ENCODE measurements around the gene SLC13A4.
"Not testable (repeated sequence)": the region's sequence is repeated elsewhere in the genome, so short reads cannot be mapped to it uniquely, and the experiment has no call there.

SLC13A4 gene

GRCh38 chr7:135647755-135648154 is 80.2 kb downstream of the SLC13A4 start:
- no peak overlapping the region for H3K4me3 ChIP-seq (ENCODE audit: low read length)
- peaks cover 15% of the 10 kb centered on the region; the same call in 1 of the 2 replicates for H3K36me3 ChIP-seq (ENCODE audit: control insufficient read depth, insufficient read depth, low read length)
- H3K4me1 ChIP-seq (ENCODE audit: control insufficient read depth, insufficient read depth, low read length), result no peaks in the 10 kb centered on the region
- no peaks in the 10 kb centered on the region for H3K27me3 ChIP-seq (ENCODE audit: control insufficient read depth, insufficient read depth, low read length)
- H3K27ac ChIP-seq (ENCODE audit: low read length), result no peak overlapping the region
- WGBS (ENCODE audit: insufficient coverage, insufficient read length), result no CpG with 5 or more reads among the region's 1 CpG
- no peaks in the 10 kb centered on the region for H3K9me3 ChIP-seq (ENCODE audit: control insufficient read depth, insufficient read depth, low read length)
- no peak for DNase-seq (ENCODE audit: low read depth, low spot score)

- WGBS (ENCODE audit: insufficient coverage, insufficient read length), result no CpG with 5 or more reads among the region's 6 CpGs
- Histone ChIP-seq H3K4me1 (ENCODE audit: control insufficient read depth, insufficient read depth, low read length) (no peaks in the 10 kb centered on the region), H3K4me3 (ENCODE audit: low read length) (no peak overlapping the region), H3K36me3 (ENCODE audit: control insufficient read depth, insufficient read depth, low read length) (peaks cover 15% of the 10 kb centered on the region; the same call in 1 of the 2 replicates), H3K27me3 (ENCODE audit: control insufficient read depth, insufficient read depth, low read length) (no peaks in the 10 kb centered on the region), H3K27ac (ENCODE audit: low read length) (no peak overlapping the region), H3K9me3 (ENCODE audit: control insufficient read depth, insufficient read depth, low read length) (no peaks in the 10 kb centered on the region)
- DNase-seq (ENCODE audit: low read depth, low spot score), result no peak
Observed at GRCh38 chr7:135645296-135645904, 82.6 kb downstream of the SLC13A4 start.

DNA sequence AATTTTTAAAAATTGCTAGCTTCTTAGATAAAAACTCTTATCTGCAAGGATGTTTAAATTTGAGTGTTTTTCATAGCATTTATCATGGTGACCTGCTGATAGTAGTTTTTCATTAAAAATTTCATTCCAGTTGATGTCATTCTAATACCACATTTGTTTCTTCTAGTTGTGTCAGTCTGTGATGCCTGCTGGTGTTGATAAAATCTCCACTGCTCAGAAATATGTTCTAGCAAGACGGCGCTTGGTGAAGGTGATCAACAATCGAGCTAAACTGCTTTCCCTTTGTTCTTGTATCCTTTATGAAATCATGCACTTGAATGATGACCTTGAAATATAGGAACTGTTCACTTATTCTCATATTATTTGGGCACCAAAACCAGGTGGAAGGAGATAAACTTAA is 83.3 kb downstream of the SLC13A4 start:
- Histone ChIP-seq H3K27ac (ENCODE audit: low read length) (no peak overlapping the region), H3K36me3 (ENCODE audit: control insufficient read depth, insufficient read depth, low read length) (peaks cover 15% of the 10 kb centered on the region; the same call in 1 of the 2 replicates), H3K27me3 (ENCODE audit: control insufficient read depth, insufficient read depth, low read length) (no peaks in the 10 kb centered on the region), H3K4me3 (ENCODE audit: low read length) (no peak overlapping the region), H3K4me1 (ENCODE audit: control insufficient read depth, insufficient read depth, low read length) (no peaks in the 10 kb centered on the region), H3K9me3 (ENCODE audit: control insufficient read depth, insufficient read depth, low read length) (no peaks in the 10 kb centered on the region)
- WGBS (ENCODE audit: insufficient coverage, insufficient read length), result no CpG with 5 or more reads among the region's 3 CpGs
- no peak for DNase-seq (ENCODE audit: low read depth, low spot score)

DNA sequence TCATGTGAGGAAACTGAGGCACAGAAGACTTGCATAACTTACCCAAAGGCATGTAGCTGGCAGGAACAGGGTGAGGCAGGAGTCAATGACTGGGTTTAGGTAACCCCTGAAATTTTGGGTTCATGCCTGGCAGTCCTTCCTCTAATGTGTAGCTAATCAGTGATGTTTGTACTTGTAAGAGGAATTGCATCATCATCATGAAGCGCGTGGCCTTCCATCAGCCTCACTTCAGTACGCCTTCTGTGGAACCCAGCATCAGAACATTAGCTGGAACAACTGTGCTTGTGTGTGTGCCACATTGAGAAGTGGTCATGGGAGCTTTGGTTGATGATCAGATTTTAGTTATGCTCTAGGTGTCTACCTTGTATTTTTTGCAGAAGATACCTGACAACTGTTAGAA is 83.8 kb downstream of the SLC13A4 start:
- Histone ChIP-seq H3K4me3 (ENCODE audit: low read length) (no peak overlapping the region), H3K27me3 (ENCODE audit: control insufficient read depth, insufficient read depth, low read length) (no peaks in the 10 kb centered on the region), H3K27ac (ENCODE audit: low read length) (no peak overlapping the region), H3K36me3 (ENCODE audit: control insufficient read depth, insufficient read depth, low read length) (peaks cover 15% of the 10 kb centered on the region; the same call in 1 of the 2 replicates), H3K9me3 (ENCODE audit: control insufficient read depth, insufficient read depth, low read length) (no peaks in the 10 kb centered on the region), H3K4me1 (ENCODE audit: control insufficient read depth, insufficient read depth, low read length) (no peaks in the 10 kb centered on the region)
- no peak for DNase-seq (ENCODE audit: low read depth, low spot score)
- WGBS (ENCODE audit: insufficient coverage, insufficient read length), result no CpG with 5 or more reads among the region's 3 CpGs

- peaks cover 13% of the 10 kb centered on the region; the same call in 1 of the 2 replicates for H3K36me3 ChIP-seq (ENCODE audit: control insufficient read depth, insufficient read depth, low read length)
- not testable (repeated sequence) for DNase-seq (ENCODE audit: low read depth, low spot score); H3K4me1 ChIP-seq (ENCODE audit: control insufficient read depth, insufficient read depth, low read length); H3K4me3 ChIP-seq (ENCODE audit: low read length); H3K27me3 ChIP-seq (ENCODE audit: control insufficient read depth, insufficient read depth, low read length); H3K27ac ChIP-seq (ENCODE audit: low read length); H3K9me3 ChIP-seq (ENCODE audit: control insufficient read depth, insufficient read depth, low read length)
Observed at GRCh38 chr7:135639690-135640089, 88.3 kb downstream of the SLC13A4 start.

- H3K9me3 ChIP-seq (ENCODE audit: control insufficient read depth, insufficient read depth, low read length), result no peaks in the 10 kb centered on the region
- H3K36me3 ChIP-seq (ENCODE audit: control insufficient read depth, insufficient read depth, low read length), result peaks cover 13% of the 10 kb centered on the region; the same call in 1 of the 2 replicates
- no peaks in the 10 kb centered on the region for H3K4me1 ChIP-seq (ENCODE audit: control insufficient read depth, insufficient read depth, low read length)
- H3K4me3 ChIP-seq (ENCODE audit: low read length), result no peak overlapping the region
- no peak for DNase-seq (ENCODE audit: low read depth, low spot score)
- H3K27ac ChIP-seq (ENCODE audit: low read length), result no peak overlapping the region
- no peaks in the 10 kb centered on the region for H3K27me3 ChIP-seq (ENCODE audit: control insufficient read depth, insufficient read depth, low read length)
- WGBS (ENCODE audit: insufficient coverage, insufficient read length), result no CpG with 5 or more reads among the region's 7 CpGs
Observed at GRCh38 chr7:135634191-135634878, 93.7 kb downstream of the SLC13A4 start.

Measured in iPS DF 6.9 (cell line).